HCT116 (cell line): ENCODE results near the gene SEPTIN11. TPM values are rescaled to one million over a fixed set of nuclear protein-coding genes. Genes with fewer than 3 reads are reported as not detected.

ENCODE experiments used
- ATAC-seq: fragments of 200-7000 bp; cut with Tn5 transposase; 2 replicates; pipeline ENCODE4 v1.9.1; 2020; ENCODE audit warnings: mild to moderate bottlenecking, moderate library complexity
- BruUV-seq: library from RNA; stranded (reverse); fragments of 400-500 nt; replicated peaks from 2 replicates; lab custom pipeline; 2021; lab: Mats Ljungman, UMichigan
- CTCF ChIA-PET: fragments of 300-600 bp; sonication (Branson Sonifier 250); formaldehyde crosslinking; loops from one replicate; lab custom pipeline; 2021; ENCODE audit warnings: antibody characterized with exemption; lab: Charles Lee
- POLR2A ChIA-PET: fragments of 300-600, 350-600 bp; sonication (Branson Sonifier 250); formaldehyde crosslinking; loops from one replicate; lab custom pipeline; 2021; ENCODE audit warnings: antibody characterized with exemption; lab: Charles Lee
- RAD21 ChIA-PET, 2 experiments: fragments of 300-600 bp; sonication (Branson Sonifier 250); formaldehyde crosslinking; loops; one replicate each; lab custom pipeline; 2023; ENCODE audit warnings: low total read pairs in 2 of 2; ENCODE audit not compliant: uncharacterized antibody in 2 of 2, unreplicated experiment in 2 of 2, low non-redundant PET in 1 of 2; lab: Charles Lee
- DNase-seq: peaks from one replicate; pipeline ENCODE4 v3.0.0-alpha.2; 2010; ENCODE audit warnings: low read depth, low spot score
- H2AFZ ChIP-seq: fragments of 200-600 bp; shearing (Covaris generic), sonication (generic); 2 replicates; pipeline ENCODE4 v1.6.1; 2017; ENCODE audit warnings: low read depth, mixed run types, mixed read lengths, antibody characterized with exemption, low read length; ENCODE audit not compliant: poor library complexity, severe bottlenecking
- H3K27ac ChIP-seq: 2 replicates; pipeline ENCODE4 v1.5.1; 2012; ENCODE audit warnings: low read depth, low read length
- H3K27me3 ChIP-seq: fragments of 200-600 bp; sonication (generic); 2 replicates; pipeline ENCODE4 v1.6.1; 2016; ENCODE audit warnings: mixed run types, low read length, mixed read lengths; ENCODE audit not compliant: insufficient read depth
- H3K36me3 ChIP-seq, 2 experiments: fragments of 200-500 bp in 1 of 2; fragments of 200-600 bp in 1 of 2; sonication (Bioruptor generic) in 1 of 2; sonication (generic) in 1 of 2; 2 replicates each; pipeline versions ENCODE4 v1.5.1 to v1.6.1; 2014 to 2016; ENCODE audit warnings: low read length in 2 of 2, inconsistent platforms in 1 of 2, mixed read lengths in 1 of 2, mixed run types in 1 of 2; ENCODE audit not compliant: insufficient read depth in 2 of 2, control insufficient read depth in 1 of 2
- H3K4me1 ChIP-seq, 2 experiments: fragments of 200-600 bp in 1 of 2; sonication (generic) in 1 of 2; 2 replicates each; pipeline versions ENCODE4 v1.5.1 to v1.6.1; 2012 to 2017; ENCODE audit warnings: low read length in 2 of 2, inconsistent platforms in 1 of 2, mild to moderate bottlenecking in 1 of 2, mixed read lengths in 1 of 2, mixed run types in 1 of 2, moderate library complexity in 1 of 2; ENCODE audit not compliant: insufficient read depth in 2 of 2, control insufficient read depth in 1 of 2
- H3K4me2 ChIP-seq: fragments of 200-600 bp; sonication (generic); 2 replicates; pipeline ENCODE4 v1.6.1; 2017; ENCODE audit warnings: mixed run types, low read length, mixed read lengths
- H3K4me3 ChIP-seq, 2 experiments: fragments of 200-600 bp in 1 of 2; sonication (generic) in 1 of 2; replicated peaks in 1 of 2; 2 replicates each; pipeline ENCODE4 v1.5.1; 2011 to 2016; ENCODE audit warnings: low read length in 2 of 2, control low read depth in 1 of 2, low read depth in 1 of 2, mild to moderate bottlenecking in 1 of 2, mixed read lengths in 1 of 2, mixed run types in 1 of 2
- H3K79me2 ChIP-seq: fragments of 200-600 bp; sonication (generic); 2 replicates; pipeline ENCODE4 v1.6.1; 2017; ENCODE audit warnings: mild to moderate bottlenecking, mixed run types, low read length, moderate library complexity, mixed read lengths; ENCODE audit not compliant: insufficient read depth
- H3K9ac ChIP-seq: fragments of 200-600 bp; sonication (generic); 2 replicates; pipeline ENCODE4 v1.6.1; 2016; ENCODE audit warnings: low read length, mixed read lengths
- H3K9me2 ChIP-seq: fragments of 200-600 bp; sonication (generic), shearing (Covaris generic); 2 replicates; pipeline ENCODE4 v1.6.1; 2017; ENCODE audit warnings: mixed run types, mild to moderate bottlenecking, moderate library complexity; ENCODE audit not compliant: insufficient read depth
- H3K9me3 ChIP-seq, 2 experiments: fragments of 200-500 bp in 1 of 2; fragments of 200-600 bp in 1 of 2; sonication (Bioruptor generic) in 1 of 2; sonication (generic) in 1 of 2; 2 replicates each; pipeline ENCODE4 v1.6.1; 2014 to 2017; ENCODE audit warnings: low read length in 2 of 2, mixed read lengths in 2 of 2, inconsistent platforms in 1 of 2, low read depth in 1 of 2, mild to moderate bottlenecking in 1 of 2, mixed run types in 1 of 2, moderate library complexity in 1 of 2; ENCODE audit not compliant: control insufficient read depth in 1 of 2, insufficient read depth in 1 of 2
- H4K20me1 ChIP-seq: fragments of 200-600 bp; sonication (generic), shearing (Covaris generic); 2 replicates; pipeline ENCODE4 v1.6.1; 2017; ENCODE audit warnings: mixed run types, mild to moderate bottlenecking, moderate library complexity; ENCODE audit not compliant: insufficient read depth
- ATF3 ChIP-seq: IDR thresholded peaks from 2 replicates; pipeline ENCODE4 v1.6.1; 2012
- CBX3 ChIP-seq: IDR thresholded peaks from 2 replicates; pipeline ENCODE4 v1.6.1; 2012; ENCODE audit warnings: low read depth
- CEBPB ChIP-seq: IDR thresholded peaks from 2 replicates; pipeline ENCODE4 v1.6.1; 2012; ENCODE audit warnings: low read depth
- EGR1 ChIP-seq: IDR thresholded peaks from 2 replicates; pipeline ENCODE4 v1.6.1; 2012; ENCODE audit warnings: low read depth
- ELF1 ChIP-seq: IDR thresholded peaks from 2 replicates; pipeline ENCODE4 v1.6.1; 2012; ENCODE audit warnings: low read depth, borderline replicate concordance
- EZH2 ChIP-seq: fragments of 200-600 bp; sonication (generic); IDR thresholded peaks from 2 replicates; pipeline ENCODE4 v1.6.1; 2017; ENCODE audit warnings: antibody characterized with exemption, mixed run types
- EZH2phosphoT487 ChIP-seq: fragments of 200-600 bp; IDR thresholded peaks from 2 replicates; pipeline ENCODE4 v1.6.1; 2018; ENCODE audit warnings: antibody characterized with exemption, borderline replicate concordance
- FOSL1 ChIP-seq: IDR thresholded peaks from 2 replicates; pipeline ENCODE4 v1.6.1; 2012; ENCODE audit warnings: low read depth
- JUND ChIP-seq: IDR thresholded peaks from 2 replicates; pipeline ENCODE4 v1.6.1; 2012
- MAX ChIP-seq: IDR thresholded peaks from 2 replicates; pipeline ENCODE4 v1.6.1; 2012
- POLR2A ChIP-seq: IDR thresholded peaks from 2 replicates; pipeline ENCODE4 v1.7.0; 2011; ENCODE audit warnings: borderline replicate concordance; ENCODE audit not compliant: insufficient read depth, insufficient read length; ENCODE audit errors: extremely low read depth
- POLR2AphosphoS5 ChIP-seq: IDR thresholded peaks from 2 replicates; pipeline ENCODE4 v1.6.1; 2011; ENCODE audit warnings: mild to moderate bottlenecking, low read depth, low read length, moderate library complexity
- RAD21 ChIP-seq: IDR thresholded peaks from 2 replicates; pipeline ENCODE4 v1.6.1; 2012; ENCODE audit warnings: low read depth, mild to moderate bottlenecking
- REST ChIP-seq: IDR thresholded peaks from 2 replicates; pipeline ENCODE4 v1.6.1; 2012; ENCODE audit warnings: low read depth
- SIN3A ChIP-seq: IDR thresholded peaks from 2 replicates; pipeline ENCODE4 v1.6.1; 2012; ENCODE audit warnings: low read depth
- SP1 ChIP-seq: IDR thresholded peaks from 2 replicates; pipeline ENCODE4 v1.6.1; 2012; ENCODE audit warnings: low read depth
- SRF ChIP-seq: IDR thresholded peaks from 2 replicates; pipeline ENCODE4 v1.6.1; 2012; ENCODE audit warnings: low read depth
- YY1 ChIP-seq: IDR thresholded peaks from 2 replicates; pipeline ENCODE4 v1.6.1; 2011; ENCODE audit warnings: low read length, low read depth, moderate library complexity, mild to moderate bottlenecking; ENCODE audit not compliant: insufficient replicate concordance; ENCODE audit errors: extremely low read depth
- ZBTB33 ChIP-seq: IDR thresholded peaks from 2 replicates; pipeline ENCODE4 v1.6.1; 2011; ENCODE audit warnings: mild to moderate bottlenecking, low read length, moderate library complexity; ENCODE audit not compliant: insufficient replicate concordance; ENCODE audit errors: extremely low read depth
- ZFX ChIP-seq: fragments of 450-650 bp; IDR thresholded peaks from 2 replicates; pipeline ENCODE4 v1.6.1; 2017
- intact Hi-C: fragments of 100-400 bp; cut with micrococcal nuclease; formaldehyde crosslinking; loops from 2 replicates; pipeline ENCODE4 v1.10.0; 2022
- total RNA-seq: library from RNA; stranded (reverse); gene quantifications from one replicate; pipeline ENCODE4 v1.2.1, GENCODE V29; 2021; ENCODE audit not compliant: unreplicated experiment

The SEPTIN11 gene
- total RNA-seq, 1 experiment from 2014 or later: 94.4 TPM

- Histone ChIP-seq H3K27me3 (no peaks in the 10 kb centered on the region), H3K4me2 (no peak overlapping the region), H3K9me2 (no peaks in the 10 kb centered on the region), H3K4me3 (no peak overlapping the region), H3K27ac (no peak overlapping the region), H3K4me1 (no peaks in the 10 kb centered on the region), H3K9me3 (no peaks in the 10 kb centered on the region), H3K9ac (no peak overlapping the region), H3K79me2 (peaks cover 73% of the 10 kb centered on the region), H2AFZ (no peak overlapping the region), H4K20me1 (no peaks in the 10 kb centered on the region), H3K36me3 (no peaks in the 10 kb centered on the region)
- no peak for ATAC-seq
- intact Hi-C loops: no loop called here
- ChIA-PET POLR2A (no interaction called here), CTCF (no interaction called here), RAD21 (no interaction called here)
- no peak for DNase-seq
- TF ChIP-seq RAD21: no peak
- no peak for TF ChIP-seq CEBPB
- TF ChIP-seq JUND: no peak
- no peak for TF ChIP-seq POLR2AphosphoS5
- no peak for TF ChIP-seq MAX
- no peak for TF ChIP-seq EZH2phosphoT487
- no peak for TF ChIP-seq ZBTB33
- no peak for TF ChIP-seq ELF1
- TF ChIP-seq SP1: no peak
- no peak for TF ChIP-seq POLR2A
- TF ChIP-seq EGR1: no peak
- no peak for TF ChIP-seq ZFX
- TF ChIP-seq FOSL1: no peak
- TF ChIP-seq SRF: no peak
- no peak for TF ChIP-seq YY1
- TF ChIP-seq REST: no peak
- TF ChIP-seq EZH2: no peak
- TF ChIP-seq SIN3A: no peak
- no peak for TF ChIP-seq ATF3
- TF ChIP-seq CBX3: no peak
- BruUV-seq: no TSS peak
Observed at GRCh38 chr4:76969941-76970529, 20.5 kb downstream of the SEPTIN11 start.
